Activated CD4-positive, alpha-beta T cell treated with anti-CD3 and anti-CD28 coated beads, Interleukin-10, Interleukin-2, amounts not matched to agents 100 ng/mL and 50 ng/mL, durations not matched to agents 16 hours and 8 hours (primary cell): ENCODE measurements around the gene PLAC9.
"Not testable (repeated sequence)": the region's sequence is repeated elsewhere in the genome, so short reads cannot be mapped to it uniquely, and the experiment has no call there.

ENCODE experiments used
- DNase-seq: peaks from one replicate; pipeline ENCODE4 v3.0.0-alpha.2; 2020

Gene PLAC9

GRCh38 chr10:80132299-80133139 is at the start of gene PLAC9:
PLAC9 (plus strand) TSS chr10:80132730; CDS start chr10:80132763, 33 bp downstream.
- DNase-seq = no peak

- DNase-seq = no peak
Observed at GRCh38 chr10:80090121-80090520, 42.4 kb upstream of the PLAC9 start.

GRCh38 chr10:80094231-80094630 is 38.3 kb upstream of the PLAC9 start:
- no peak for DNase-seq

- not testable (repeated sequence) for DNase-seq
Observed at GRCh38 chr10:80098272-80098671, 34.3 kb upstream of the PLAC9 start.

- not testable (repeated sequence) for DNase-seq
Observed at GRCh38 chr10:80099295-80099694, 33.2 kb upstream of the PLAC9 start.

GRCh38 chr10:80100116-80100515 is 32.4 kb upstream of the PLAC9 start:
- DNase-seq = no peak

- DNase-seq = no peak
Observed at GRCh38 chr10:80100861-80101695, 31.5 kb upstream of the PLAC9 start.

- DNase-seq = peak; percentile 58
Observed at GRCh38 chr10:80104066-80104926, 28.2 kb upstream of the PLAC9 start.

- no peak for DNase-seq
Observed at GRCh38 chr10:80108576-80109239, 23.8 kb upstream of the PLAC9 start.

- peak; percentile 11 for DNase-seq
Observed at GRCh38 chr10:80110986-80111385, 21.5 kb upstream of the PLAC9 start.

GRCh38 chr10:80118669-80119068 is 13.9 kb upstream of the PLAC9 start:
- no peak for DNase-seq

- no peak for DNase-seq
Observed at GRCh38 chr10:80122110-80122710, 10.3 kb upstream of the PLAC9 start.

GRCh38 chr10:80122746-80123145 is 9.8 kb upstream of the PLAC9 start:
- DNase-seq = no peak

- no peak for DNase-seq
Observed at GRCh38 chr10:80126876-80127275, 5.7 kb upstream of the PLAC9 start.

- no peak for DNase-seq
Observed at GRCh38 chr10:80131499-80131901, 1.0 kb upstream of the PLAC9 start.

GRCh38 chr10:80133206-80133605 is 676 bp downstream of the PLAC9 start:
- no peak for DNase-seq

GRCh38 chr10:80133687-80134086 is 1.2 kb downstream of the PLAC9 start:
- DNase-seq = not testable (repeated sequence)

GRCh38 chr10:80136134-80136571 is 3.6 kb downstream of the PLAC9 start:
- no peak for DNase-seq

- no peak for DNase-seq
Observed at GRCh38 chr10:80137031-80137862, 4.7 kb downstream of the PLAC9 start.

- no peak for DNase-seq
Observed at GRCh38 chr10:80137920-80138319, 5.4 kb downstream of the PLAC9 start.

GRCh38 chr10:80139265-80139664 is 6.7 kb downstream of the PLAC9 start:
- no peak for DNase-seq
